Stomach (tissue), 9 donors: Measurements from ENCODE around the gene P3H1. TPM values are rescaled to one million over a fixed set of nuclear protein-coding genes. Genes with fewer than 3 reads are reported as not detected.

Source experiments
- DNase-seq, 2 donors: peaks; one replicate each; pipeline versions ENCODE4 v3.0.0 to v3.0.0-alpha.2; 2013 to 2019
- H3K27ac ChIP-seq, 5 donors: fragments of 200-600 bp in 4 of 5; sonication (generic) in 4 of 5; one replicate each; pipeline ENCODE4 v1.5.1; 2013 to 2019; ENCODE audit warnings: mild to moderate bottlenecking in 1 of 5, moderate library complexity in 1 of 5
- H3K27me3 ChIP-seq, 3 donors: fragments of 200-600 bp; sonication (generic); one replicate each; pipeline ENCODE4 v1.5.1; 2017 to 2019; ENCODE audit warnings: mixed run types in 1 of 3
- H3K36me3 ChIP-seq, 4 donors: fragments of 200-600 bp; sonication (generic); 1 replicate in 3 of 4; 2 replicates in 1 of 4; pipeline ENCODE4 v1.5.1; 2016 to 2019
- H3K4me1 ChIP-seq, 4 donors: fragments of 200-600 bp; sonication (generic); one replicate each; pipeline ENCODE4 v1.5.1; 2016 to 2019
- H3K4me3 ChIP-seq, 4 donors: fragments of 200-600 bp; sonication (generic) in 3 of 4; one replicate each; pipeline ENCODE4 v1.5.1; 2016 to 2019; ENCODE audit warnings: mild to moderate bottlenecking in 1 of 4
- H3K9me3 ChIP-seq, 4 donors: fragments of 200-600 bp; sonication (generic); one replicate each; pipeline ENCODE4 v1.5.1; 2016 to 2019
- CTCF ChIP-seq, 7 experiments: fragments of 450-650 bp in 4 of 7; fragments of 200-600 bp in 3 of 7; sonication (generic) in 3 of 7; IDR thresholded peaks; one replicate each; pipeline ENCODE4 v1.5.1; 2016 to 2019; ENCODE audit warnings: antibody characterized with exemption in 7 of 7, control low read depth in 2 of 7, mild to moderate bottlenecking in 1 of 7
- EP300 ChIP-seq: sonication (generic); formaldehyde crosslinking; IDR thresholded peaks from one replicate; pipeline ENCODE4 v1.6.1; 2017; ENCODE audit warnings: antibody characterized with exemption
- POLR2A ChIP-seq, 4 donors: fragments of 450-650 bp; IDR thresholded peaks; one replicate each; pipeline ENCODE4 v1.6.1; 2016; ENCODE audit warnings: antibody characterized with exemption in 4 of 4, control low read depth in 2 of 4, mild to moderate bottlenecking in 1 of 4, moderate library complexity in 1 of 4
- POLR2AphosphoS5 ChIP-seq, 3 donors: sonication (generic); formaldehyde crosslinking; IDR thresholded peaks; one replicate each; pipeline ENCODE4 v1.6.1; 2016; ENCODE audit warnings: antibody characterized with exemption in 3 of 3
- WGBS, 5 donors: extraction: QIAGEN DNeasy Blood & Tissue Kit in 3 of 5; methylation state at CpG; one replicate each; pipeline versions ENCODE4 v1.1.5 to v1.1.7; 2013 to 2018; 5-methylcytosine and 5-hydroxymethylcytosine counted together
- intact Hi-C: fragments of 100-400 bp; cut with DNase I; formaldehyde crosslinking; loops from one replicate; pipeline ENCODE4 v1.15.1; 2023; ENCODE audit warnings: low total_unique reads
- polyA plus RNA-seq, 3 donors: library from polyadenylated mRNA; stranded (reverse); fragments of 200-250 nt; gene quantifications; one replicate each; pipeline ENCODE4 v1.2.3, GENCODE V29; 2013
- total RNA-seq, 5 donors: library from RNA; depleted of rRNA; stranded (reverse); fragments of >200 nt; gene quantifications; one replicate each; pipeline versions ENCODE4 v1.1.0 to v1.2.3, GENCODE V29; 2014 to 2016
- donor health status: healthy with polysubstance abuse.
- donor health status: Bipolar disorder and iron deficiency.
- donor health status: healthy.

Gene P3H1
- total and polyA plus RNA-seq, 8 donors = 5.0 to 78.2 (median 22.3) TPM

- Histone ChIP-seq H3K4me3 (no peak overlapping the region), H3K36me3 (peaks cover 0 to 35% (median 23%) of the 10 kb centered on the region in 4 donors), H3K27me3 (no peaks in the 10 kb centered on the region), H3K9me3 (no peaks in the 10 kb centered on the region), H3K27ac (no peak overlapping the region), H3K4me1 (no peaks in the 10 kb centered on the region)
- no peak for DNase-seq
- 91 to 95% (median 94%) methylated on average over 5 of the region's 5 CpGs for WGBS, 5 donors
- no peak for TF ChIP-seq EP300
- no peak for TF ChIP-seq POLR2AphosphoS5 (IDR thresholded peaks at IDR 0.05)
- TF ChIP-seq CTCF (IDR thresholded peaks at IDR 0.05) = no peak
- TF ChIP-seq POLR2A (IDR thresholded peaks at IDR 0.05) = no peak
- intact Hi-C loops = no loop called here
Observed at GRCh38 chr1:42806593-42806992, 39.8 kb upstream of the P3H1 start.

GRCh38 chr1:42806171-42806570 lies 39.3 kb upstream of the P3H1 start:
- H3K4me1 ChIP-seq = no peaks in the 10 kb centered on the region
- intact Hi-C loops = no loop called here
- H3K4me3 ChIP-seq = no peak overlapping the region
- TF ChIP-seq POLR2AphosphoS5 (IDR thresholded peaks at IDR 0.05) (no peak), EP300 (no peak), POLR2A (IDR thresholded peaks at IDR 0.05) (no peak), CTCF (IDR thresholded peaks at IDR 0.05) (no peak)
- H3K27me3 ChIP-seq = no peaks in the 10 kb centered on the region
- H3K36me3 ChIP-seq = peaks cover 0 to 33% (median 20%) of the 10 kb centered on the region in 4 donors
- no peak overlapping the region for H3K27ac ChIP-seq
- H3K9me3 ChIP-seq = no peaks in the 10 kb centered on the region
- DNase-seq = no peak

- no peak overlapping the region for H3K27ac ChIP-seq
- H3K27me3 ChIP-seq = no peaks in the 10 kb centered on the region
- TF ChIP-seq EP300 (no peak), POLR2AphosphoS5 (IDR thresholded peaks at IDR 0.05) (no peak), CTCF (IDR thresholded peaks at IDR 0.05) (no peak), POLR2A (IDR thresholded peaks at IDR 0.05) (no peak)
- H3K4me3 ChIP-seq = no peak overlapping the region
- intact Hi-C loops = no loop called here
- H3K36me3 ChIP-seq = peaks cover 0 to 18% (median 13%) of the 10 kb centered on the region in 4 donors
- no peak for DNase-seq
- H3K9me3 ChIP-seq = no peaks in the 10 kb centered on the region
- 69 to 82% (median 79%) methylated on average over 8 of the region's 8 CpGs for WGBS, 5 donors
- no peaks in the 10 kb centered on the region for H3K4me1 ChIP-seq
Observed at GRCh38 chr1:42801832-42802473, 35.1 kb upstream of the P3H1 start.

- H3K4me1 ChIP-seq = no peaks in the 10 kb centered on the region
- no peaks in the 10 kb centered on the region for H3K27me3 ChIP-seq
- no peak for DNase-seq
- H3K27ac ChIP-seq = no peak overlapping the region
- no peaks in the 10 kb centered on the region for H3K9me3 ChIP-seq
- intact Hi-C loops = no loop called here
- no peaks in the 10 kb centered on the region for H3K36me3 ChIP-seq
- WGBS, 5 donors = 82 to 94% (median 86%) methylated on average over 5 of the region's 5 CpGs
- H3K4me3 ChIP-seq = no peak overlapping the region
- no peak for TF ChIP-seq CTCF (IDR thresholded peaks at IDR 0.05)
- TF ChIP-seq POLR2AphosphoS5 (IDR thresholded peaks at IDR 0.05) = no peak
- TF ChIP-seq EP300 = no peak
- TF ChIP-seq POLR2A (IDR thresholded peaks at IDR 0.05) = no peak
Observed at GRCh38 chr1:42797979-42798378, 31.2 kb upstream of the P3H1 start.
